Panc1 (cell line): ENCODE results near the gene SNHG17. TPM values are rescaled to one million over a fixed set of nuclear protein-coding genes. Genes with fewer than 3 reads are reported as not detected.
"Not testable (repeated sequence)": the region's sequence is repeated elsewhere in the genome, so short reads cannot be mapped to it uniquely, and the experiment has no call there.

Experiments used
- ATAC-seq: fragments of 200-7000 bp; cut with Tn5 transposase; 2 replicates; pipeline ENCODE4 v1.9.1; 2020; ENCODE audit warnings: mild to moderate bottlenecking, moderate library complexity
- BruUV-seq: library from RNA; stranded (reverse); fragments of 400-500 nt; replicated peaks from 2 replicates; lab custom pipeline; 2021; lab: Mats Ljungman, UMichigan
- CTCF ChIA-PET: fragments of 300-600 bp; sonication (Branson Sonifier 250); formaldehyde crosslinking; loops from one replicate; lab custom pipeline; 2022; ENCODE audit warnings: antibody characterized with exemption; lab: Charles Lee
- POLR2A ChIA-PET: fragments of 300-600 bp; sonication (Branson Sonifier 250); formaldehyde crosslinking; loops from one replicate; lab custom pipeline; 2022; ENCODE audit warnings: antibody characterized with exemption; lab: Charles Lee
- DNase-seq: peaks from one replicate; pipeline ENCODE4 v3.0.0-alpha.2; 2010; ENCODE audit warnings: low read depth, low spot score
- H3K27ac ChIP-seq: 2 replicates; pipeline ENCODE4 v1.5.1; 2011; ENCODE audit warnings: mild to moderate bottlenecking, low read length, inconsistent platforms
- H3K27me3 ChIP-seq: fragments of 200-500 bp; sonication (Bioruptor generic); 2 replicates; pipeline ENCODE4 v1.6.0; 2014; ENCODE audit warnings: low read length, inconsistent platforms; ENCODE audit not compliant: control insufficient read depth, insufficient read depth
- H3K36me3 ChIP-seq: fragments of 200-500 bp; sonication (Bioruptor generic); 2 replicates; pipeline ENCODE4 v1.5.1; 2014; ENCODE audit warnings: inconsistent platforms, mild to moderate bottlenecking, low read length, moderate library complexity; ENCODE audit not compliant: control insufficient read depth, insufficient read depth
- H3K4me1 ChIP-seq: 2 replicates; pipeline ENCODE4 v1.5.1; 2011; ENCODE audit warnings: inconsistent platforms, mild to moderate bottlenecking, low read length, moderate library complexity; ENCODE audit not compliant: control insufficient read depth, insufficient read depth
- H3K4me3 ChIP-seq, 2 experiments: 2 replicates each; pipeline ENCODE4 v1.5.1; 2011 to 2012; ENCODE audit warnings: low read depth in 2 of 2, low read length in 2 of 2, mild to moderate bottlenecking in 2 of 2, inconsistent platforms in 1 of 2, moderate library complexity in 1 of 2
- H3K9me3 ChIP-seq: fragments of 200-500 bp; sonication (Bioruptor generic); 2 replicates; pipeline ENCODE4 v1.5.1; 2014; ENCODE audit warnings: low read depth, mild to moderate bottlenecking, inconsistent platforms, low read length, moderate library complexity; ENCODE audit not compliant: control insufficient read depth, insufficient read depth
- CTCF ChIP-seq: fragments of 450-650 bp; IDR thresholded peaks from 2 replicates; pipeline ENCODE4 v1.5.1; 2017; ENCODE audit warnings: mild to moderate bottlenecking
- POLR2AphosphoS5 ChIP-seq: IDR thresholded peaks from 2 replicates; pipeline ENCODE4 v1.6.1; 2012; ENCODE audit warnings: mild to moderate bottlenecking, low read depth, low read length, moderate library complexity
- REST ChIP-seq, 2 experiments: IDR thresholded peaks; 2 replicates each; pipeline ENCODE4 v1.6.1; 2011 to 2012; ENCODE audit warnings: low read depth in 2 of 2, control low read depth in 1 of 2, low read length in 1 of 2, mild to moderate bottlenecking in 1 of 2, moderate library complexity in 1 of 2; ENCODE audit not compliant: insufficient read depth in 1 of 2
- SIN3A ChIP-seq: IDR thresholded peaks from 2 replicates; pipeline ENCODE4 v1.6.1; 2012; ENCODE audit warnings: low read depth, mild to moderate bottlenecking, low read length, moderate library complexity, borderline replicate concordance; ENCODE audit not compliant: insufficient read depth
- TCF7L2 ChIP-seq: IDR thresholded peaks from 2 replicates; pipeline ENCODE4 v1.6.1; 2011; ENCODE audit warnings: mild to moderate bottlenecking, low read depth, low read length, inconsistent platforms
- in situ Hi-C: cut with HindIII; loops from 2 replicates; pipeline ENCODE4 v1.10.0; 2016; ENCODE audit warnings: low sequenced_read_pairs, low pct_unique_long_range_greater_than_20kb
- intact Hi-C: fragments of 100-400 bp; cut with micrococcal nuclease; formaldehyde crosslinking; loops from one replicate; pipeline ENCODE4 v1.10.0; 2022; ENCODE audit not compliant: unreplicated experiment
- total RNA-seq: library from RNA; stranded (reverse); gene quantifications from one replicate; pipeline ENCODE4 v1.2.1, GENCODE V29; 2021; ENCODE audit not compliant: unreplicated experiment

SNHG17 gene
- total RNA-seq, 1 experiment from 2014 or later, result 60.1 TPM

- peaks cover 13% of the 10 kb centered on the region for H3K4me1 ChIP-seq
- H3K36me3 ChIP-seq, result peaks cover 2% of the 10 kb centered on the region; the same call in 1 of the 2 replicates
- no peaks in the 10 kb centered on the region for H3K27me3 ChIP-seq
- ATAC-seq, result no peak
- H3K9me3 ChIP-seq, result no peaks in the 10 kb centered on the region
- DNase-seq, result no peak
- POLR2A ChIA-PET, result interaction anchor here (1.1 kb wide), 1 partner anchor 10 kb away, joined by 3 read pairs; the partner anchor contains the start of gene SNHG17
- intact Hi-C loops (no loop called here), in situ Hi-C loops (no loop called here)
- CTCF ChIA-PET, result no interaction called here
- no TSS peak for BruUV-seq
- TF ChIP-seq POLR2AphosphoS5, result no peak
- no peak for TF ChIP-seq SIN3A
- no peak for TF ChIP-seq REST (IDR thresholded peaks at IDR 0.05; ENCODE audit: insufficient read depth in 1 of 2, low read depth in 2 of 2, low read length in 1 of 2)
- TF ChIP-seq TCF7L2, result no peak
- no peak for TF ChIP-seq CTCF
- no peak overlapping the region for H3K27ac ChIP-seq
- H3K4me3 ChIP-seq, result no peak overlapping the region
These were observed 10.3 kb upstream of the SNHG17 start for GRCh38 chr20:38445381-38445796.

- intact Hi-C loops (no loop called here), in situ Hi-C loops (no loop called here)
- ATAC-seq (no peak), DNase-seq (no peak)
- Histone ChIP-seq H3K4me3 (no peak overlapping the region), H3K36me3 (peaks cover 2% of the 10 kb centered on the region; the same call in 1 of the 2 replicates), H3K27ac (no peak overlapping the region), H3K4me1 (no peaks in the 10 kb centered on the region), H3K27me3 (no peaks in the 10 kb centered on the region), H3K9me3 (no peaks in the 10 kb centered on the region)
- POLR2A ChIA-PET, result no interaction called here
- CTCF ChIA-PET, result no interaction called here
- no TSS peak for BruUV-seq
- TF ChIP-seq REST (IDR thresholded peaks at IDR 0.05; ENCODE audit: insufficient read depth in 1 of 2, low read depth in 2 of 2, low read length in 1 of 2) (no peak), POLR2AphosphoS5 (no peak), SIN3A (no peak), CTCF (no peak), TCF7L2 (no peak)
These were observed 6.8 kb upstream of the SNHG17 start for GRCh38 chr20:38441916-38442315.

- H3K36me3 ChIP-seq, H3K27me3 ChIP-seq, H3K9me3 ChIP-seq, H3K27ac ChIP-seq, POLR2A ChIA-PET, in situ Hi-C loops, BruUV-seq, H3K4me3 ChIP-seq, H3K4me1 ChIP-seq, ATAC-seq, intact Hi-C loops, DNase-seq: not testable (repeated sequence)
- CTCF ChIA-PET, result interaction anchor here (0.6 kb wide), 1 partner anchor 68 kb away, joined by 7 read pairs; no protein-coding TSS in a partner anchor
These were observed 6.0 kb upstream of the SNHG17 start for GRCh38 chr20:38441110-38441509.
